ENCODE results near the gene SLC5A2.
"Not testable (repeated sequence)": the region's sequence is repeated elsewhere in the genome, so short reads cannot be mapped to it uniquely, and the experiment has no call there.

Gene SLC5A2

GRCh38 chr16:31478956-31479355, 4.0 kb upstream of the SLC5A2 start:
- Mint-ChIP-seq H3K4me3 (no peak overlapping the region), H3K27me3 (peaks cover 18% of the 10 kb centered on the region), H3K4me1 (peaks cover 27% of the 10 kb centered on the region)

GRCh38 chr16:31479751-31480150, 3.2 kb upstream of the SLC5A2 start:
- ATAC-seq, result no peak
- Mint-ChIP-seq H3K27ac (no peak overlapping the region), H3K4me3 (no peak overlapping the region)

More at GRCh38 chr16:31478956-31479355, 4.0 kb upstream of the SLC5A2 start:
- no peak overlapping the region for H3K27ac Mint-ChIP-seq
- ATAC-seq (no peak), DNase-seq (no peak)
- no peaks in the 10 kb centered on the region for H3K9me3 Mint-ChIP-seq

DNA sequence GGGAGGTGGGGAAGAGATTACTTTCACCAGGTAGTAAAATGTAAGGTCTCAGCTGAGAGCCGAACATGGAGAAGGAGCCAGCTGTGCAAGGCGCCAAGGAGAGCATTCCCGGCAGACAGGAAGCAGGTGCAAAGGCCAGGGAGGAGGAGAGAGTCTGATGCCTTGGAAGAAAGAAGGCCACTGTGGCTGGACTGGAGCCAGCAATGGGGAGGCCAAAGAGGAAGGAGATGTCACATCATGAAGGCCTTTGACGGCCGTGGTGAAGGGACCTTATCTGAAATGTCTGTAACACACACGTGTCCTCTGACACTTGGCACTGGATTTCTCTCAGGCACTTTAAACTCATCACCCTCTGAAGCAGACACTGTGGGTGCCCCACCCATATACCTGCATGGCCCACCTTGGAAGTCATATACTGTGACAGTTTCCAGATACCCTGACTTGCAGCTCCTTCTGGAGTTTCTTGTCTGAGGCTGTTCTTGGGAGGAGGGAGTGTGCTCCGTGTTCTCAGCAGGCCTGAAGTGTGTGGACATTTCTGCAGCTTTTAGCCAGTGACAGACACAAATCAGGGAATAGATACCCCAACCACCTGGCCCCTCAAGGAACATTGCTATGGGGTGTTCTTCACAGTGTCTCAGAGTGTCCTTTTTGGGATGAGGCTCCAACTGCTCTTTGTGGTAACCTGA, 1.9 kb upstream of the SLC5A2 start:
- ATAC-seq (no peak), DNase-seq (no peak)
- peaks cover 27% of the 10 kb centered on the region for H3K4me1 Mint-ChIP-seq
- no peak overlapping the region for H3K4me3 Mint-ChIP-seq
- H3K9me3 Mint-ChIP-seq, result no peaks in the 10 kb centered on the region
- H3K27me3 Mint-ChIP-seq, result peaks cover 11% of the 10 kb centered on the region
- H3K27ac Mint-ChIP-seq, result no peak overlapping the region

More at GRCh38 chr16:31479751-31480150, 3.2 kb upstream of the SLC5A2 start:
- H3K27me3 Mint-ChIP-seq, result peaks cover 10% of the 10 kb centered on the region
- H3K4me1 Mint-ChIP-seq, result peaks cover 27% of the 10 kb centered on the region
- H3K9me3 Mint-ChIP-seq, result no peaks in the 10 kb centered on the region
- DNase-seq, result no peak

DNA sequence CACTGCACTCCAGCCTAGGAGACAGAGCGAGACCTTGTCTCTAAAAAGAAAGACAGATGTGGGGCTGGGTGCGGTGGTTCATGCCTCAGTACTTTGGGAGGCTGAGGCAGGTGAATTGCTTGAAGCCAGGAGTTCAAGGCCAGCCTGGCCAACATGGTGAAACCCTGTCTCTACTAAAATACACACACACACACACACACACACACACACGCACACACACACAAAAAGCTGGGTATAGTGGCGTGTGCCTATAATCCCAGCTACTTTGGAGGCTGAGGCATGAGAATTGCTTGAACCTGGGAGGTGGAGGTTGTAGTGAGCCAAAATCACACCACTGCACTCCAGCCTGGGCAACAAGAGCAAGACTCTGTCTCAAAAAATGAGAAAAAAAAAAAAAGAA, 1.1 kb downstream of the SLC5A2 start:
- Mint-ChIP-seq H3K27ac (peak overlapping the region in 1 of 2 donors; percentile 94), H3K4me1 (peaks cover 20% of the 10 kb centered on the region)
- not testable (repeated sequence) for DNase-seq, H3K9me3 Mint-ChIP-seq, ATAC-seq, H3K27me3 Mint-ChIP-seq, H3K4me3 Mint-ChIP-seq

GRCh38 chr16:31484491-31485171, 1.7 kb downstream of the SLC5A2 start:
- Mint-ChIP-seq H3K4me1 (peaks cover 20% of the 10 kb centered on the region), H3K27me3 (peaks cover 10% of the 10 kb centered on the region), H3K27ac (peak overlapping the region in 1 of 2 donors; percentile 39), H3K9me3 (no peaks in the 10 kb centered on the region), H3K4me3 (no peak overlapping the region)
- DNase-seq (no peak), ATAC-seq (no peak)

DNA sequence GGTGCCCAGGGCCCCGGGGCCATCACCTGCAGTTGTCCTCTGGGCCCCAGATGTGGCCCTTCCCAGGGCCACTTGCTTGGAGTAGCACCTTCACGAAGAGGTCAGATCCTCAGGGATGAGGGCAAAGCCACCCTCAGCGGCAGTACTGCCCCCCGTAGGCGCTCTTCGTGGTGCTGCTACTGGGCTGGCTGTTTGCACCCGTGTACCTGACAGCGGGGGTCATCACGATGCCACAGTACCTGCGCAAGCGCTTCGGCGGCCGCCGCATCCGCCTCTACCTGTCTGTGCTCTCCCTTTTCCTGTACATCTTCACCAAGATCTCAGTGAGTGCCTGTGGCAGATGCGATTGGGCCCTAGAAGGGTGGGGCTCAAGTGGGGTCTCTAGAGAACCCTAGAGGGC, 2.6 kb downstream of the SLC5A2 start:
- H3K4me1 Mint-ChIP-seq, result peaks cover 20% of the 10 kb centered on the region
- ATAC-seq (no peak), DNase-seq (no peak)
- no peak overlapping the region for H3K27ac Mint-ChIP-seq
- no peak overlapping the region for H3K4me3 Mint-ChIP-seq
- peaks cover 10% of the 10 kb centered on the region for H3K27me3 Mint-ChIP-seq
- no peaks in the 10 kb centered on the region for H3K9me3 Mint-ChIP-seq

GRCh38 chr16:31486045-31486444, 3.1 kb downstream of the SLC5A2 start:
- no peaks in the 10 kb centered on the region for H3K9me3 Mint-ChIP-seq
- no peak for DNase-seq
- H3K4me1 Mint-ChIP-seq, result peaks cover 20% of the 10 kb centered on the region
- ATAC-seq, result no peak
- H3K27me3 Mint-ChIP-seq, result peaks cover 10% of the 10 kb centered on the region
- no peak overlapping the region for H3K27ac Mint-ChIP-seq
- peak overlapping the region; percentile 2 to 94 for H3K4me3 Mint-ChIP-seq

GRCh38 chr16:31487071-31487719, 4.3 kb downstream of the SLC5A2 start:
- Mint-ChIP-seq H3K27me3 (peaks cover 10% of the 10 kb centered on the region), H3K27ac (peak overlapping the region in 1 of 2 donors; percentile 89), H3K4me3 (peak overlapping the region; percentile 93 to 94), H3K4me1 (peaks cover 20% of the 10 kb centered on the region), H3K9me3 (no peaks in the 10 kb centered on the region)
- DNase-seq (no peak), ATAC-seq (no peak)

DNA sequence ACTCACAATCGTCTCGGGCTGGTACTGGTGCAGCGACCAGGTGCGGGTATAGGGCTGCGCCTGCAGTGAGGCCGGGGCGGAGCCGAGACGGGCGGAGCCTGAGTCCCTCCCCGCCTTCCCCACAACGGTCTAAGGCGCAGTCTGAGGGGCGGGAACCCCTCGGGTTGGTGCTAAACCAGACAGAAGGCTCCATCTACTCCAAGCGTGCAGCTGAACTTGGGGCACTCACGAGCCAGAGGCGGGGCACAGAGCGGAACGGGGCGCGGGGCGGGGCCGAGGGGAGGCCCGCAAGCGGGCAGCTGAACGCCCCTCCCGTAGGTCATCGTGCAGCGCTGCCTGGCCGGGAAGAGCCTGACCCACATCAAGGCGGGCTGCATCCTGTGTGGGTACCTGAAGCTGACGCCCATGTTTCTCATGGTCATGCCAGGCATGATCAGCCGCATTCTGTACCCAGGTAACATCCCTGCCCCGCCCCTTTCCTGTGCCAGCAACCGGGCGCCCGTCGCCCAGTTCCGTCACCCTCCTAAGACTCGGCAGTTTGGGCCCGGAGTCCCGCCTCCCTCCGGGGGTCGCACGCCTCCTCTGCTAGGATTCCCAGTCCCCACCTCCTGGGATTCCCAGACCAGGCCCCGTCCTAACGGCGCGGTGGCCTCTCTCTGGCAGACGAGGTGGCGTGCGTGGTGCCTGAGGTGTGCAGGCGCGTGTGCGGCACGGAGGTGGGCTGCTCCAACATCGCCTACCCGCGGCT, 5.0 kb downstream of the SLC5A2 start:
- Mint-ChIP-seq H3K4me1 (peaks cover 20% of the 10 kb centered on the region), H3K27me3 (peaks cover 10% of the 10 kb centered on the region), H3K4me3 (peak overlapping the region; percentile 93 to 94), H3K27ac (peak overlapping the region in 1 of 2 donors; percentile 89), H3K9me3 (no peaks in the 10 kb centered on the region)
- DNase-seq (peak; percentile 59 to 65), ATAC-seq (peak; percentile 90)

GRCh38 chr16:31488468-31489297, 5.8 kb downstream of the SLC5A2 start:
- no peak for ATAC-seq
- Mint-ChIP-seq H3K27me3 (peaks cover 10% of the 10 kb centered on the region), H3K9me3 (no peaks in the 10 kb centered on the region), H3K4me1 (peaks cover 20% of the 10 kb centered on the region), H3K27ac (no peak overlapping the region), H3K4me3 (peak overlapping the region in 1 of 2 donors; percentile 94)
- DNase-seq, result no peak

GRCh38 chr16:31489298-31489564, 6.3 kb downstream of the SLC5A2 start:
- Mint-ChIP-seq H3K4me1 (peaks cover 20% of the 10 kb centered on the region), H3K27me3 (peaks cover 10% of the 10 kb centered on the region), H3K9me3 (no peaks in the 10 kb centered on the region), H3K27ac (no peak overlapping the region), H3K4me3 (no peak overlapping the region)
- ATAC-seq (no peak), DNase-seq (no peak)

GRCh38 chr16:31489616-31490584, 7.0 kb downstream of the SLC5A2 start:
- peaks cover 10% of the 10 kb centered on the region for H3K27me3 Mint-ChIP-seq
- no peaks in the 10 kb centered on the region for H3K9me3 Mint-ChIP-seq
- DNase-seq (no peak), ATAC-seq (no peak)
- no peak overlapping the region for H3K4me3 Mint-ChIP-seq
- no peak overlapping the region for H3K27ac Mint-ChIP-seq
- peaks cover 20% of the 10 kb centered on the region for H3K4me1 Mint-ChIP-seq

- ATAC-seq (no peak), DNase-seq (no peak)
- Mint-ChIP-seq H3K27ac (peak overlapping the region in 1 of 2 donors; percentile 44), H3K4me3 (no peak overlapping the region), H3K4me1 (peaks cover 10% of the 10 kb centered on the region), H3K9me3 (no peaks in the 10 kb centered on the region), H3K27me3 (no peaks in the 10 kb centered on the region)
Observed at GRCh38 chr16:31491778-31492418, 9.0 kb downstream of the SLC5A2 start.
